Activated CD4-positive, alpha-beta T cell treated with anti-CD3 and anti-CD28 coated beads, Interleukin-2, amount 10 ng/mL, durations not matched to agents 7 days and 5 days (primary cell): Measurements from ENCODE around the gene ZDHHC9. TPM values are rescaled to one million over a fixed set of nuclear protein-coding genes. Genes with fewer than 3 reads are reported as not detected.
A peak's percentile ranks its signal among the peaks of the same experiment; 100 is the strongest.

Source experiments
- CTCF ChIA-PET: fragments of 350-600 bp; sonication (Branson Sonifier 250); formaldehyde crosslinking; loops from one replicate; lab custom pipeline; 2021; ENCODE audit warnings: antibody characterized with exemption; lab: Charles Lee
- POLR2A ChIA-PET: fragments of 350-600 bp; sonication (Branson Sonifier 250); formaldehyde crosslinking; loops from one replicate; lab custom pipeline; 2021; ENCODE audit warnings: antibody characterized with exemption; lab: Charles Lee
- DNase-seq: peaks from one replicate; pipeline ENCODE4 v3.0.0-alpha.2; 2020
- H3K27ac Mint-ChIP-seq: one replicate; pipeline ENCODE4 v1.8.0; 2021; ENCODE audit warnings: mild to moderate bottlenecking, moderate library complexity, mixed read lengths
- H3K27me3 Mint-ChIP-seq: one replicate; pipeline ENCODE4 v1.8.0; 2021; ENCODE audit warnings: mixed read lengths
- H3K36me3 Mint-ChIP-seq: one replicate; pipeline ENCODE4 v1.8.0; 2021; ENCODE audit warnings: low read depth, mixed read lengths
- H3K4me1 Mint-ChIP-seq: one replicate; pipeline ENCODE4 v1.8.0; 2021; ENCODE audit warnings: mixed read lengths
- H3K4me3 Mint-ChIP-seq: one replicate; pipeline ENCODE4 v1.8.0; 2021; ENCODE audit warnings: mild to moderate bottlenecking, moderate library complexity, mixed read lengths
- H3K9me3 Mint-ChIP-seq: one replicate; pipeline ENCODE4 v1.8.0; 2021; ENCODE audit warnings: mixed read lengths
- total RNA-seq, 2 experiments: library from RNA; stranded (reverse); gene quantifications; one replicate each; pipeline ENCODE4 v1.2.3, GENCODE V29; 2021

Gene ZDHHC9
- total RNA-seq, 2 experiments from 2014 or later, result 4.1 to 4.2 TPM

DNA sequence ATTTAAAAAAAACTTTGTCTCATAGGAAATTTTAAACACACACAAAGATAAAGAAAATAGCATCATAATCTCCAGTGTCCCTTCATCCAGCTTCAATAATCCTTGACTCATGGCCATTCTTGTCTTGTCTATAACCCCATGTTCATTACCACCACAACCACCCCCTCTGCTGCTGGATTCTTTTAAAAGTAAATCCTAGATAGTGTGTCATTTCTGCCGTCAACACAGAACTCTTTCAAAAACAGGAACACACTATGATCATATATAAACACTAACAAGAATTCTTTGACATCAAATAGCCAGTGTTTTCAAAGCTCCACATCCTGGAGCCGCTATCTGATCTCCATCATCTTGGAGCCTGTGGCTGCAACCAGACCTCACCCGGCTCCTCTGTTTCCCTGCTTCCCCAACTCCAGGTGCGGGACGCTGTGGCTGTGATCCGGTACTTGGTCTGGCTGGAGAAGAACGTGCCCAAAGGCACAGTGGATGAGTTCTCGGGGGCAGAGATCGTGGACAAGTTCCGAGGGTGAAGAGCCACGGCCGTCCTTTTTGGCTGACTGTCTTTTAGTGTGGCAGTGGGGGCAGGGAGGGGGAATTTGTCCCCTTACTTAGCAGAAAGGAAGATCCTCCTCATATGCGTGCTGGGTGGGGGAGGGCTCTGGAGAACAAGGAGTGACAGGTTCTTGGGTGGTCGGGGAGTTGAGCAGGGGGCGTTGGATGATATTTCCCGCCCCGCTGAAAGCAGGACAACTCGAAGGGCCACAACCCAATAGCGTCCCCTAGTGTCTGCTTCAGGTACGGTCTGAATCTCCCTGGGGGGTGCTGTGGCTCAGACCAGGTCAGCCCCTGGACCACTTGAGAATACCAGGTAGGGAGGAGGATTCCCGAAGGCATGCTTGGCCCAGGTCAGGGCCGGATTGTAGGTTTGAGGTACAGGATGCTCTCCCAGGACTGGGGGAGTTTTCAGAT lies 89.3 kb downstream of the ZDHHC9 start:
- Mint-ChIP-seq H3K4me1 (peaks cover 59% of the 10 kb centered on the region), H3K36me3 (no peaks in the 10 kb centered on the region), H3K27me3 (no peaks in the 10 kb centered on the region), H3K27ac (peak overlapping the region; percentile 90), H3K9me3 (no peaks in the 10 kb centered on the region), H3K4me3 (peak overlapping the region; percentile 4)
- CTCF ChIA-PET, result interaction anchor here (0.6 to 2.0 kb wide), 9 partner anchors 11 to 150 kb away, joined by 3 to 4 read pairs (median 3); no protein-coding TSS in a partner anchor
- POLR2A ChIA-PET, result interaction anchor here (0.6 kb wide), 1 partner anchor 24 kb away, joined by 3 read pairs; no protein-coding TSS in a partner anchor
- no peak for DNase-seq

Other genes starting within 250 kb of the ZDHHC9 start
- gene APLN, start 188.9 kb downstream of the ZDHHC9 start, total RNA-seq, result under 1 TPM; 0.17 to 0.25 TPM
- 1 to 10 TPM; 1.1 to 1.3 TPM for gene XPNPEP2, start 104.9 kb downstream of the ZDHHC9 start, total RNA-seq
- gene SASH3, start 63.9 kb downstream of the ZDHHC9 start, total RNA-seq, result 100 to 1,000 TPM; 254 to 264 TPM
- gene UTP14A, start 62.3 kb upstream of the ZDHHC9 start, total RNA-seq, result 10 to 100 TPM; 26.4 to 28.6 TPM
- 1 to 10 TPM; 4.0 to 4.5 TPM for gene BCORL1, start 138.7 kb upstream of the ZDHHC9 start, total RNA-seq